HG03097 (cell line): ENCODE measurements around the gene RNF182.
"Not testable (repeated sequence)": the region's sequence is repeated elsewhere in the genome, so short reads cannot be mapped to it uniquely, and the experiment has no call there.

Experiments
- ATAC-seq: cut with Tn5 transposase; IDR thresholded peaks from one replicate; pipeline ENCODE4 v1.9.1; 2021; ENCODE audit not compliant: unreplicated experiment, low FRiP score

RNF182 gene

DNA sequence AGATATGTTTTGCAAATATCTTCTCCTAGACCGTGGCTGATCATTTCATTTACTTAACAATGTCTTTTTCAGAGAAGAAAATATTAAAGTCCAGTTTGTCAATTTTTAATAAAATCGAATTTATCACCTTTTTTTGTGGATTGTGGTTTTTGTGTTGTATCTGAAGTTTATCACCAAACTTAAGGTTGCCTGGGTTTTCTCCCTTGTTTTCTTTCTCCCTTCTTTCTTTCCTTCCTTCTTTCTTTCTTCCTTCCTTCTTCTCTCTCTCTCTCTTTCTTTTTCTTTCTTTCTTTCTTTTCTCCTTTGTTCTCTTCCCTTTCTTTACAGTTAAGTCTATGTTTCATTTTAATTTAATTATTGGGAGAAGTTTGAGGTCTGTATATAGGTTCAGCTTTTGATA, 68.7 kb downstream of the RNF182 start:
- no peak for ATAC-seq

DNA sequence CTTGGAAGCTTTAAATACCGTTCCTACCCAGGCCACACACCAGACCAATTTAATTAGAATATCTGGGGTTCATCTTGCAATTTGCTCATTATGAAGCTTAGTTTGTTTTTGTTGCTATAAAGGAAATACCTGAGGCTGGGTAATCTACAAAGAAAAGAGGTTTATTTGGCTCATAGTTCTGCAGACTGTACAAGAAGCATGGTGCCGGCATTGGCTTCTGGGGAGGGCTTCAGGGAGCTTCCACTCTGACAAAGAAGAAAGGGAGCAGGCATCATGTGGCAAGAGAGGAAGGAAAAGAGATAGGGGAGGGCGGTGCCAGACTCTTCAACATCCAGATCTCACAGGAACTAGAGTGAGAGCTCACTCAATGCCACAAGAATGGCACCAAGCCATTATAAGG, 73.6 kb downstream of the RNF182 start:
- ATAC-seq = no peak

DNA sequence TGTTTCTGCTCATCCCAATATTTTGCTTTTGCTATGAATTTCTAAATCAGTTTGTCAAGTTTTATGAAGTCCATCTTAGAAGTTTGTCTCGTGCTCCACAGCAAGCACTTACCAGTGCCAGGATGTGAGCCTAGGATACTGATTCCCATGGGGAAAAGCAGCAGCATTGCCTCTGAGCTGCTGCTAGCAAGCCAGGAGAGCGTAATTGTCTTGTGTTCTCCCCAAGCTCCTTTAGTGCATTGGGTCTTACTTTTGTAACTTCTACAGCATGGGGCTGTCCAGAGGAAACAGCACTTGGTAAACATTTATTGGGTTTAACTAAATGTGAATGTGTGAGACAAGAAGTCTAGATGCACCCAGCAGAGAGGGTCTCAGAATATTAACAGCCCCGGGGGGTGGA, 76.1 kb downstream of the RNF182 start:
- ATAC-seq = no peak

DNA sequence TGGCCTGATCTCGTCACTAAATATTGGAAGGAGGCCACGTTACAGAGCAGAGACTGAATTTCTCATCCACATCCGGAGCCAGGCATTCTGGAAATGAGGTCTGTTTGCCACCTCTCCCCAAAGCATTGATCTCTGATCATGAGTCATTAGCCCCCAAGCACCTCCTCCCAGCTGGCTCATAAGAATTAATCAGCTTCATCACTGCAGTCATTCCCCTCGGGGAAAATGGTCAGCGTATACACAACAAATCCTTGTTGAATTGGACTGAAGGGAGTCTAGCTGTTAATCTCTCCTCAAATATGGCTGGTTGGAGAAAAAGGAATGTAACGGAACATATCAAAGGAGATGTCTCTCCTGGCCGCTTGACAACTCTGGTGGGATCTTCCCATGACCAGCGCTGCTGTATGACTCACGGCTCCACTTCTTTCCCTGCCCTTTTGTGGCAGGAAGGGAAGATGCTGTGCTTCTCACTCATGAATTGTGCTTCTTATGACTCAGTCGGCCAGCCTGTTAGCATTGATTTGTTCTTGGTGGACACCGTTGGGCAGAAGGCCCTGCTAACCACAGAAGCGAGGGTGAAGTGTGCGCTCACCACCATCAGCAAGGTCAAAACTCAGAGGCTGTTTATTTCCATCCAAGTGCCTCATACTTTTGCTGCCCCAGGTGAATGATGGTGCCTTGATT, 76.7 kb downstream of the RNF182 start:
- ATAC-seq = no peak

DNA sequence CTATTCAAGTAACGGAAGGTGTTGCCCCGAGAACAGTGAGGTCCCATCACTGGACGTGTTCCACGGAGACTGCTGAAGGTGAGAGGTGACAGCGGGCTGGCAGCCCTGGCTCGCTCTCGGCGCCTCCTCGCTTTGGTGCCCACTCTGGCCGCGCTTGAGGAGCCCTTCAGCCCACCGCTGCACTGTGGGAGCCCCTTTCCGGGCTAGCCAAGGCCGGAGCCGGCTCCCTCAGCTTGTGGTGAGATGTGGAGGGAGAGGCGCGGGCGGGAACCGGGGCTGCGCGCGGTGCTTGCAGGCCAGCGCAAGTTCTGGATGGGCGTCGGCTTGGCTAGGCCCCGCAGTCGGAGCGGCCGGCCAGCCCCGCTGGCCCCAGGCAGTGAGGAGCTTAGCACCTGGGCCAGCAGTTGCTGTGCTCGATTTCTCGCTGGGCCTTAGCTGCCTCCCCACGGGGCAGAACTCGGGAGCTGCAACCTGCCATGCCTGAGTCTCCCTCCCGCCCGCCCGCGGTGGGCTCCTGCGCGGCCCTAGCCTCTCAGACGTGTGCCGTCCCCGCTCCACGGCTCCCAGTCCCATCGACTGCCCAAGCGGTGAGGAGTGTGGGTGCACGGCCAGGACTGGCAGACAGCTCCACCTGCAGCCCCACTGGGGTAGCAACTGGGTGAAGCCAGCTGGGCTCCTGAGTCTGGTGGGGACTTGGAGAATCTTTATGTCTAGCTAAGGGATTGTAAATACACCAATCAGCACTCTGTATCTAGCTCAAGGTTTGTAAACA, 77.6 kb downstream of the RNF182 start:
- no peak for ATAC-seq

DNA sequence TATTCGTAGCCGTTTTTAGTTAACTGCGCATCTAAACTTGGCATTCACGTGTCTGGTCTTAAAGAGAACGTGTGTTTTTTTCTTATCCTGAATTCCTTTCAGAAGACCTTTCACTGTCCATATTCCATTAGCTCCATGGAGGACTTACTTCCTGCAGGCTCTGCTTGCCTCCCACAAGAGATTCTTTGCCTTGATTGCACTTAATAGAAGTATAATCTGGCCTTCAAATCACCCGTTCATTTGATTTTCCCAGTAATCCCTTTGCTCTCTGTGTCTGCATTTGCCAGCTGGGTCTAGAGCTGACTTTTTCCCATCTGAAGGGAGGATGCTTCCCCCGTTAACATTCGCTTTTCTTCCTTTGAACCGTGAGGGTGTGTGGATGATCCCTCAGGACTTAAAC, 79.5 kb downstream of the RNF182 start:
- no peak for ATAC-seq

DNA sequence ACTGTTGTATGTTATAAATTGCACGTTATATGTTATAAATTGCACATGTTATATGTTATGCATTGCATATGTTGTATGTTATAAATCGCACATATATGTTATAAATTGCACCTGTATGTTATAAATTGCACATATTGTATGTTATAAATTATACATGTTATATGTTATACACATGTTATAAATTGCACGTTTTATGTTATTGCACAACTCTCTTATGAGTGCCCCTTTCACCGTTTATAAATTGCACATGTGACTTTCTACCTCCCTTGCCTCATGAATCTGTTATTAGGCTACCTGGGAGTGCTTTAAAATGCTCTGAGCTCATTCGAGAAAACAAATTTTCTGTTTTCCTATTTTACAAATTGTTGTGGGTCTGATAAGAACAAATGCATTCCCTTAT, 84.1 kb downstream of the RNF182 start:
- ATAC-seq = no peak

DNA sequence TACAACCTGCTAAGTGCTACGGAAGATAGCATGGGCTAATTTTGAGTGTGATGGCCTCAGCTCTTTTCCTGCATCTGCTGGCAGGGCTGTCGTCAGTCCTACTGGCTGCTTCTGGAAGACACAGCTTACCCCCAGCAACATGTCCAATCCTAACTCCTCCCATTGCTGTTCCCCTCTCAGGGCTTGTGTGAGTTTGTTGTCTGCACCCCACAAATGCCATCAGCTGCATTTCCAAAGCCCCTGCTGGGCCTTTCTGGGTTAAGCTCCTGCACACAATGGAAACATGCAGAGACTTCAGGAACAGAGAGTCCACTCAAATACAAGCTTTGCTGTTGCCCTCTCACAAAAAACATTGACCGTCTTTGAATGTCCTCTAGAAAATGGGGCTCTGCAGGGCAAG, 84.7 kb downstream of the RNF182 start:
- no peak for ATAC-seq

DNA sequence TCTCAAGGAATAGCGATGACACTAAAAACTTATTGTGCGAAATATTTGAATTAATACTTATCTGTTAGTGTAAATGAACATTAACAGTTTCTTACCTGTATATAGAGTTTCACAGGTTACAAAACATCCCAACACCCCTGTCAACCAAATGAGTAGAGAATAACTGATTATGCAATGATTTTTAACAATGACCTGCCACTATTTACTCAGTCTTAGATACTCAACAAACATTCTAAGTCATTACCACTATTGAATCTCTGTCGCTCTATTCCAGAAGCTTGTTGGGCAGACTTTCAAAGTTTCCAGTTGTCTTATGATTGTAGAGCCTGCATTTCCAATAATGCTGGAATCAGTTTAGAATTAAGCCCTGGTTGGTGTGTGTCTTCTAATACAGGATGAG, 85.5 kb downstream of the RNF182 start:
- ATAC-seq = no peak

DNA sequence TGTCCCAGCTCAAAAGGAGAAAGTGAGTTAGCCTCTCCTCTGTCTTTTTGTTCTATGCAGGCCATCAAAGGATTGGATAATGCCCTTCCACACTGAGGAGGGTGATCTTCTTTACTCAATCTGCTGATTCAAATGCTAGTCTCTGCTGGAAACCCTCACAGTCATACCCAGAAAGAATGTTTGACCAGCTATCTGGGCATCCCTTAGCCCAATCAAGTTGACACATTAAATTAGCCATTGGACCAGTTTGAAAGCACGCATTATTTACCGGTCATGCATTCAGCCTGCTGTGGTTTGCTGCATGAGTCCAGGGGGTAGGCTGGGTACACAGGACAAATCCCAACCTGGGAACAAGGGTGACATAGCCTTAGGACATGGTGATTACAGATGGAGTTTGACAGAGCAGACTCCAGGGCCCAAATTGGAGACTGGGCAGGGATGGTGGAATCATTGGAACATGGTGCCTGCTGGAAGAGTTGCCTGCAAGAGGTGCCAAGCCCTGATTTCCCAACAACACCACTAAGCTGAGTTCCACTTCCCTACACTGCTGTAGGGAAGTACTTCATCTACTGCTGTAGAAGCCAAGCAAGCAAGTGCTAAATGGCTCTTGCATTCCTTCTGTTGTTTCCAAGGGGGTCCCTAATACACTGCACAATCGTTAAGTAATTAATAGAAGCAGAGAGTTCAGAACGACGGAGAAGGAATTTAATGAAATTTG, 87.7 kb downstream of the RNF182 start:
- ATAC-seq = no peak

DNA sequence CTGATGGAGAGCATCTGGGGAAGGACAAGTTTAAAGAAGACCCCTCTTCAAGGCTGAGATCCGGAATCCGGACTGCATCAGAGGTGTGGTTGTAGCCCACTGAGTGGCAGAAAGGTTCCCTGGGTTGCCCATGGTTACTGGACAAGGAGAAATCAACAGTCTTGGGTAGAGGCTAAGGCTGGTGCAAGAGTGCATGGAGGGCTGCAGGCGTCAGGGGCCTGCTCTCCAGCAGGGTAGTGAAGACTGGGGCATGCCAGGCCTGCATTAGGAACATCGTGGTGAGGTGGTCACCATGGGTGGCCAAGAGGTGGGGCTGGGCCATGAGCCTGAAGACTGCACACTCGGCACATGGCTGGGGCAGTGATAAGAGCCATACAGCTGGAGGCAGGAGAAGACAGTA, 91.2 kb downstream of the RNF182 start:
- no peak for ATAC-seq

DNA sequence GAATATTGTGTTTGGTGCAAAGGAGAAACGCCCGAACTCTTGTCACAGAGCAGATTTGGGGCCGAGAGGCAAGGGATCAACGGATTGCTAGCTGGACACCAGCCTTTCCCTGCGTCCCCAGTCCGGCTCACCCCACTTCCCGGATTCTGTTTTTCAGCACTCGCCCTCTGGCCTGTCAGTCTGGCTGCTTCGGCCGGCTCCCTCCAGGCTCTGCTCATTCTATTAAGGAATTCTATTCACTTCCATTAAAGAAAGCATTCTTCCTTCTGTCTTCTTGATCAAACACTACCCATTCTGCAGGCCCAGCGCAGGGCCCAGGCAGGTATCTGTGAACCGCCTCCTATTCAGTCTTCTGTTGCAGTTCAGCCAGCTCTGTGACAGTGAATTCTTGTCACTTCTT, 91.7 kb downstream of the RNF182 start:
- no peak for ATAC-seq

DNA sequence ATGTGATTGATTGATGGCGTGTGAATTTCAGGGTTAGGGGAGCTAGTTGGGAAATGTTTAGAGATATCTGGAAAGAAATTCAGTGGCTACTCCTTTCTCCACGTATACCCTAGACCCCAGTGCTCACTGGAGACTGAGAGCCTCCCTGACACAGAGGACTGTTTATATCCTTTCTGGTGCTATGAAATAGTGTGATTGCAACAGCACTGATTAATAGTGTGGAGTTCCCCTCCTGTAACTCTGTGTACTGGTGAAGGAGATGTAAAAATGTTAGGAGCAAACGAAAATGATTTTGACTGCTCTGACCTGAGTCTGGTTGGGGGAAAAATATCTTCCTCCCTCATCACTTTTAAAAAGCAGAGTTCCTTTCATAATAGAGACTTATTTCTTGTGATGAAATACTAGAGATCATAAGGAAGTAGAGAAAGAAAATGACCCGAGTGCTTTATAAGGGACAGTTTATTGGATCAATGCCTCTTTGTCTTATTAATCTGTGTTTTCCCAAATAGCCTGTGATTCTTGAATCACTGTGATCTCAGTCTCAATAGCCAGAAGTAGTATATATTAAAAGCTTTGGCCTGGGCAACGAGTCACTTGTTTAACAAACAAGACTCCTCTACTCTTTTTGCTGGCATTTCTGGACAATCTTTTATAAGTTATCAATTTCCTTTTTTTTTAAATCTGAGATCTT, 92.3 kb downstream of the RNF182 start:
- no peak for ATAC-seq

DNA sequence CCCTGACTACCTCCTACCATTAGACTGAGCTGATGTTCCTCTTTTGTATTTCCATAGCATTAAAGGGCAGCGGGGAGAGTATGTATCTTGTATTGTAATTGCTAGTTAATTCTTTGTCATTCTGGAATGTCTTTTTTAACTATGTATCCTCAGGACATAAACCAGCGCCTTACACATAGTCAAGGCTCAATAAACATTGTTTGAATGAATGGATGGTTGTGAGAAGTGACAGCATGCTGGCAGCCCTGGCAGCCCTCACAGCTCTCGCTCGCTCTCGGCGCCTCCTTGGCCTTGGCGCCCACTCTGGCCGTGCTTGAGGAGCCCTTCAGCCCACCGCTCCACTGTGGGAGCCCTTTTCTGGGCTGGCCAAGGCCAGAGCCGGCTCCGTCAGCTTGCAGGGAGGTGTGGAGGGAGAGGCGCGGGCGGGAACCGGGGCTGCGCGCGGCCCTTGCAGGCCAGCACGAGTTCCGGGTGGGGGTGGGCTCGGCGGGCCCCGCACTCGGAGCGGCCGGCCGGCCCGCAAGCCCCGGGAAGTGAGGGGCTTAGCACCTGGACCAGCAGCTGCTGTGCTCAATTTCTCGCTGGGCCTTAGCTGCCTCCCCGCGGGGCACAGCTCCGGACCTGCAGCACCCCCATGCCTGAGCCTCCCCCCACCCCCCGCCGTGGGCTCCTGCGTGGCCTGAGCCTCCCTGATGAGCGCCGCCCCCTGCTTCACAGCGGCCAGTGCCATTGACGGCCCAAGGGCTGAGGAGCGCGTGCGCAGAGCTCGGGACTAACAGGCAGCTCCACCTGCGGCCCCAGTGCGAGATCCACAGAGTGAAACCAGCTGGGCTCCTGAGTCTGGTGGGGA, 93.1 kb downstream of the RNF182 start:
- ATAC-seq = no peak

DNA sequence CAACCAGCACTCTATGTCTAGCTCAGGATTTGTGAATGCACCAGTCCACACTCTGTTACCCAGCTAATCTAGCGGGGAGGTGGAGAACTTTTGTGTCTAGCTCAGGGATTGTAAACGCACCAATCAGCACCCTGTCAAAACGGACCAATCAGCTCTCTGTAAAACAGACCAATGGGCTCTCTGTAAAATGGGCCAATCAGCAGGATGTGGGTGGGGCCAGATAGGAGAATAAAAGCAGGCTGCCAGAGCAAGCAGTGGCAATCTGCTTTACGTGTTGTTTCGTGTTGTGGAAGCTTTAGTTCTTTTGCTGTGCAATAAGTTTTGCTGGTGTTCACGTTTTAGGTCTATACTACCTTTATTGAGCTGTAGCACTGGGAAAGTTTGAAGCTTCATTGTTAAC, 93.8 kb downstream of the RNF182 start:
- ATAC-seq = not testable (repeated sequence)

DNA sequence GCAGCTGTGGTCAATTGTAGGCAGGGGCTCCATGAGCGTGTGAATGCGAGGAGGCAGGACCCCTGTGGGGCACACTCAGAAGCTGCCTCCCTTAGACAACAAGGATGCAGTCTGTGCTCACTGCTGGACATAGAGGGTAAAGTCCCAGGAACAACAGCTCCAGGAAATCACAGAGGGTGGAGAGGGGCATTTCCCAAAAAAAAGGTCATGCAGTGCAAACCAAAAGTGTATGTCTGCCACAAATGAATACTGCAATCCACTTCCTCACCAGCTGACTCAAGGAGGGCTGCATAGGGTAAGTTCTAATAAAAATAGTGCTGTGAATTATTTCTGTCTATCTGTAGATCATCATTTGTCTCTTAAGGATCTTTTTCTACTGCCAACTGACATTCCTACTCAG, 95.8 kb downstream of the RNF182 start:
- no peak for ATAC-seq

DNA sequence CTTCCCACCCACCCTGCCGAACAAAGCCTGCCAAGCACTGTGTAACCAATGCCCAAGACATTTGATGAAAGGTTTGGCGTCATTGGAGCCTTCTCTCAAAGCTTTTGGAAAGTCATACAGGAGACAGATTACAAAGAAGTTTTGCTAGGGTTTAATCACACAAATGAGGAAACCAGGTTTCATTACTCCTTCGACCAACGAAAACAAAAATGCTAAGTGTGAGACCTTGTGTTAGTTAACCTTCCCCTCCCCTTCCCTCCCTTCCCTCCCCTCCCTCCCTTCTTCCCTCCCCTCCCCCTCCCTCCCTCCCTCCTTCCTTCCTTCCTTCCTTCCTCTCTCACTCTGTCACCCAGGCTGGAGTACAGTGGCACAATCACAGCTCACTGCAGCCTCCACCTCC, 96.7 kb downstream of the RNF182 start:
- no peak for ATAC-seq

DNA sequence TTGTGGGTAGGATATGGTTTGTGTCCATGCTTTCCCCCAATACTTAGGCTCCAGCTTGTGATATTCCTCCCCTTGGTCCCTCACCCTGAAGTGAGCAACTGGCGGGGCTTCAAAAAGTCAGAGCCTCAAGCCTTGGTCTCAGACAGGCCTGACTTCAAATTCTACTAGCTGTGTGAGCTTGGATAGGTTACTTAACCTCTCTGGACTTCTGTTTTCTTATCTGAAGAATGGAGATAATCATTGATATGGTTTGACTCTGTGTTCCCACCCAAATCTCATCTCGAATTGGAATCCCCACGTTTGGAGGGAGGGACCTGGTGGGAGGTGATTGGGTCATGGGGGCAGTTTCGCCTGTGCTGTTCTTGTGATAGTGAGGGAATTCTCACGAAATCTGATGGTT, 97.9 kb downstream of the RNF182 start:
- no peak for ATAC-seq

DNA sequence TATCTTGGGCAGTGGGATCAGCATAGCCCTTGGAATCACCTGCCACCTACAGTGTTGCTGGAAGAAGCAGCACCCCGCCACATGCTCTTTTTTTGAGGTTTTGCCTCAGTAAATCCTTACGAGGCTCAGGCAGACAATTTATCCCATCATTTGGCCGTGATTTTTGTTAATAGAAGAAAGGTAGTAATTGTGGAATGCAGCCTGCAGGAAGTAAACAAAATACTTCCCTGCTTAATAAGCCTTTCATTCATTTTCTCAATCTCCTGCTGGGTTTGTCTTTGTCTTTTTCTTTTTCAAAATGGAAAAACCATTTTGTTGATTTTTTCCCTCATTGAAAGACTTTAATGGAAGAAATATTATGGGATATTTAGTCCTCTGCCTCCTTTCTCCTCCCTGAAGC, 99.1 kb downstream of the RNF182 start:
- ATAC-seq = no peak

DNA sequence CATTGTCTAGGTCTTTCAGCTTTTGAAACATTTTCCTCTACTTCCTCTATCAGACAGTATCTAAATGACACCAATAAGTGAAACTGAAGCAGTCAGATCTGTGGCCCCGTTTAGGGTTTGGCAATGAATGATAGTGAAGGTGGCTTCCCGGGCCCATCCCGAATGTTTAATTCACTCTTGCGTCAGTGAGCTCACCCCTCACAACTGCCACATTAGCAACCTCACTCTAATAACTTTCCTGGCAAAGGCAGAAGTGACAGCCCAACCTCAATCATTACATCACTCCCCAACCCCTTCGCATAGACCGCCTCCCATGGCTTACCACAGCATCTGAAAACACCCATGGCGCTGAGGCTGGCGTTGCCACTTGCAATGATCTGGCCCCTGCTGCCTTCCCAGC, 100.4 kb downstream of the RNF182 start:
- no peak for ATAC-seq
